Stimulated activated CD4-positive, alpha-beta T cell treated with anti-CD3 and anti-CD28 coated beads, Interleukin-1b, Interleukin-23, amount 100 ng/mL, for 48 hours (primary cell): Measurements from ENCODE around the gene POLR1A.

Source experiments
- DNase-seq: peaks from one replicate; pipeline ENCODE4 v3.0.0-alpha.2; 2020

The POLR1A gene

GRCh38 chr2:86105252-86105968, at the start of gene POLR1A:
TSS of gene POLR1A (minus strand) at chr2:86105886. CDS start at chr2:86105776, 110 bp downstream.
- peak; percentile 87 for DNase-seq

GRCh38 chr2:86150502-86150901, 44.8 kb upstream of the POLR1A start:
- no peak for DNase-seq

GRCh38 chr2:86147793-86148192, 42.1 kb upstream of the POLR1A start:
- no peak for DNase-seq

- no peak for DNase-seq
These were observed 38.4 kb upstream of the POLR1A start for GRCh38 chr2:86143926-86144685.

GRCh38 chr2:86143307-86143706, 37.6 kb upstream of the POLR1A start:
- DNase-seq, result no peak

GRCh38 chr2:86142436-86143257, 37.0 kb upstream of the POLR1A start:
- DNase-seq, result no peak

GRCh38 chr2:86140969-86141392, 35.3 kb upstream of the POLR1A start:
- no peak for DNase-seq

GRCh38 chr2:86139981-86140380, 34.3 kb upstream of the POLR1A start:
- DNase-seq, result no peak

GRCh38 chr2:86138736-86139625, 33.3 kb upstream of the POLR1A start:
- DNase-seq, result peak; percentile 46

- no peak for DNase-seq
These were observed 30.5 kb upstream of the POLR1A start for GRCh38 chr2:86136141-86136540.

GRCh38 chr2:86135653-86136052, 30.0 kb upstream of the POLR1A start:
- DNase-seq, result no peak

GRCh38 chr2:86134709-86135108, 29.0 kb upstream of the POLR1A start:
- no peak for DNase-seq

GRCh38 chr2:86124683-86125082, 19.0 kb upstream of the POLR1A start:
- DNase-seq, result no peak

GRCh38 chr2:86123328-86123925, 17.7 kb upstream of the POLR1A start:
- no peak for DNase-seq

- DNase-seq, result no peak
These were observed 12.4 kb upstream of the POLR1A start for GRCh38 chr2:86118130-86118529.

GRCh38 chr2:86107031-86107430, 1.3 kb upstream of the POLR1A start:
- no peak for DNase-seq

GRCh38 chr2:86105969-86106945, 571 bp upstream of the POLR1A start, which contains the start of gene PTCD3:
TSS of gene PTCD3 (plus strand) at chr2:86106235. CDS start at chr2:86106248, 13 bp downstream.
- DNase-seq, result peak; percentile 96

GRCh38 chr2:86102157-86102556, 3.5 kb downstream of the POLR1A start:
- DNase-seq, result no peak

GRCh38 chr2:86097913-86098312, 7.8 kb downstream of the POLR1A start:
- no peak for DNase-seq

- no peak for DNase-seq
These were observed 8.4 kb downstream of the POLR1A start for GRCh38 chr2:86097114-86097896.
